Limb (tissue), 2 donors: ENCODE measurements around the gene NYAP1.

Experiments used
- DNase-seq, 2 donors: peaks; one replicate each; pipeline ENCODE4 v3.0.0-alpha.2; 2016; ENCODE audit errors: extremely low spot score in 2 of 2

Gene NYAP1

DNA sequence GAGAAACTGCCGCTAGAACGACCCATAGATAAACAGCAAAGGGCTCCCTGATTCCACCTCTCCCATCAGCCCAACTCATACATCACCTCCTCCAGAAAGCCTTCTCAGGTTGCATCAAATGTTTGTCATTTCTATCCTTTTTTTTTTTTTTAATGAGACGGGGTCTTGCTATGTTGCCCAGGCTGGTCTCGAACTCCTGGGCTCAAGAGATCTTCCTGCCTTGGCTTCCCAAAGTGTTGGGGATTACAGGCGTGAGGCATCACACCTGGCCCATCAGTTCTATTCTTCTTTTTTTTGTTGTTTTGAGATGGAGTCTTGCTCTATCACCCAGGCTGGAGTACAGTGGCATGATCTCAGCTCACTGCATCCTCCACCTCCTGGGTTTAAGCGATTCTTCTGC, 26.7 kb upstream of the NYAP1 start:
- no peak for DNase-seq

DNA sequence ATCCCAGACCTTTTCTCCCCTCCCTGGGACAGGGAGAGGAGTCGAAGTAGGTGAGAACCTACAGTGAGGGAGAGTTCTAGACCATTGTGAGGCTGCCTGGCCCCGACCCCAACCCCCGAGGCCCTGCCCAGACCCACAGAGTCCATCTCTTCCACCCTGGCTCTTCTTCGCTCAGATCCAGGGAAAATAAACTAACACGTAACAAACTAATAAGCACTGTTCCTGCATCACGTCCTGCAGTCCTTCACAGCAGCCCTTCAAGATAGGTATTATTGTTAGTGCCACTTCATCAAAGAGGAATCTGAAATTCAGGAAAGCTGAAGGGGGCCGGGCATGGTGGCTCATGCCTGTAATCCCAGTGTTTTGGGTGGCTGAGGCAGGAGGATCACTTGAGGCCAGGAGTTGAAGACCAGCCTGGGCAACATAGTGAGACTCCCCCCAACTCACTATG, 19.5 kb upstream of the NYAP1 start, which contains the start of gene SPACDR:
TSS of gene SPACDR (minus strand) at position 51 of the 451 bp plus-strand sequence. CDS start 235 bp downstream, outside the sequence.
- DNase-seq, result no peak

DNA sequence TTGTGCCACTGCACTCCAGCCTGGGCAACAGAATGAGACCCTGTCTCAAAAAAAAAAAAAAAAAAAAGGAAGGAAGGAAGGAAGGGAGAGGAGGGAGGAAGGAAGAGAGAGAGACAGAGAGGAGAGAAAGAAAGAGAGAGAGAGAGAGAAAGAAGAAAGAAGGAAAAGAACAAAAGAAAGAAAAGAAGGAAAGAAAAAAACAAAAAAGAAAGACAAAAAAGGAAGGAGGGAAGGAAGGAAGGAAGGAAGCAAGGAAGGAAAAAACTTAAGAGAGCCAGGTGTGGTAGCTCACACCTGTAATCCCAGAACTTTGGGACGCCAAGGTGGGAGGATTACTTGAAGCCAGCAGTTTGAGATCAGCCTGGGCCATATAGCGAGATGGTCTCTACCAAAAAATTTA, 18.9 kb upstream of the NYAP1 start:
- DNase-seq, result no peak

DNA sequence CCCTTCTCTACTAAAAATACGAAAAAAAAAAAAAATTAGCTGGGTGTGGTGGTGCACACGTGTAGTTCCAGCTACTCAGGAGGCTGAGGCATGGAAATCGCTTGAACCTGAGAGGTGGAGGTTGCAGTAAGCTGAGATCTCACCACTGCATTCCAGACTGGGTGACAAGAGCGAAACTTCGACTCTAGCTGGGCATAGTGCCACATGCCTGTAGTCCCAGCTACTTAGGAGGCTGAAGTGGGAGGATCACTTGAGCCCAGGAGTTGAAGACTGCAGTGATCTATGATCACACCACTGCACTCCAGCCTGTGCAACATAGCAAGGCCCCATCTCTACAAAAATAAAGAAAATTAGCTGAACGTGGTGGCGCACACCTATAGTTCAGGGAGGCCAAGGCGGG, 18.4 kb upstream of the NYAP1 start:
- no peak for DNase-seq

DNA sequence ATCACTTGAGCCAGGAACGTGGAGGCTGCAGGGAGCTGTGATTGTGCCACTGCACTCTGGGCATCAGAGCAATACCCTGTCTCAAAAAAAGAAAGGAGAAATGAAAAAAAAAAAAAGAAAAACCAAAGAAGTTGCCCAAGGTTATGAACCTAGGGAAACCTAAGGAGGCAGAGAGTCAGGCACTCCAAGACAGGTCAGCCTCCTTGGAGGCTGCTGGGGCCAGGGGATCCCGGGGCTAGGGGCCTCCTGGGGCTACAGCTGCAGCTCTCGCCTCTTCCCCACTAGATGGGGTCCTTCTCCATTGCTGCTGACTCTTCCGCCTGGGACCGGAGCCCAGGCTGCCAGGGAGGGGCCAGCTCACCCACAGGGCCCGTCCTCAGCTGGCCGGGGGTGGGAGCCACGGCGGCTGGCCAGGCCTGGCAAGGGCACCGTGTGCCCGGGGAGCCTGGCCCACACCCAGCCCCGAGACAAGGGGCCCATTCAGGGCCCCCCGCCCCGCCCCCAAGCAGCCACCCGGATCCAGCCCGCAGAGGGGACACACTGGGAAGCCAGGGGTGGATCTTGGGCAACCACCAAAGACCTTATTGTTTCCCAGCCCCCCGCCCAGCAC, 17.9 kb upstream of the NYAP1 start:
- peak; percentile 82 to 88 for DNase-seq

DNA sequence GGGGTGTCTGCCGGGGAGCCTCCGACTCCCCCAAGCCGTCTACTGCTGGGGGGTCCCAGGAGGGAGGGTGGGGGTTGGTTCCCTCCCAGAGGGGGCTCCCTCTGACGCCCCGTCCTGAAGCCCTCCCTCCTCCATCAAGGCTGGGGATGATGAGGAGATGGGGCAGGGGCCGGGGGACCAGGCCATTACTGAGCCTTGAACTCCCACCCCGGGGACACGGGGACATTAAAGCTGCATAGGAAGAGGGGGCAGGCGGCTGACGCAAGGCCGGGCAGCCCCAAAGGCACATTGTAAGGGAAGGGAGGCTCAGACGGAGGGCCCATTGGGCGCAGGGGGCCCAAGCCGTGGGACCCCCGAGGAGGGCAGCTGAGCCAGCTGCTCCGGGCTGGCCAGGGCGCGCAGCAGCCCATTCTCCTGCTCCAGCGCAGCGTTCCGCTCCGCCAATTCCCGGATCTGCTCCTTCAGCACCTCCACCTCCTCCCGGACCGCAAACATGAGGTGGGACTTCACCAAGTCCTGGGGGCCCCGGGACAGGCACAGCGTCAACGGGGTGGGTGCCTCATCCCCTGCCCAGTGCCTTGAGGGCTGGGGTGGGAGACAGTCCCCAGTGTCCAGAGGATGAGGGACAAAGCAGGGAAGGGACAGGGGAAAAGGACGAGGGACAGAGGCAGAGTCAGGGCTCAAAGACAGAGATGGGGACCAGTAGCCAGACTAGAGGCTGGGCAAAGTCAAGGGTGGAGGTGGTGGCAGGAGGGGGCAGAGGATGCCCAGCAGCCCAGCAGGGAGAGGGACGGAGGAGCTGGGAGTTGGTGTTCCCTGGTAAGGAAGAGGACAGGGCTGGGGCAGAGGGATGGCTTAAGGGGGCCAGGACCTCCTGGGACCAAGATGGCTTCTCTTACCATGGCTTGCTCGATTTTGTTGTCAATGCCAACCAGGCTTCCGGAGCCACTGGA, 16.8 kb upstream of the NYAP1 start:
- DNase-seq, result no peak

DNA sequence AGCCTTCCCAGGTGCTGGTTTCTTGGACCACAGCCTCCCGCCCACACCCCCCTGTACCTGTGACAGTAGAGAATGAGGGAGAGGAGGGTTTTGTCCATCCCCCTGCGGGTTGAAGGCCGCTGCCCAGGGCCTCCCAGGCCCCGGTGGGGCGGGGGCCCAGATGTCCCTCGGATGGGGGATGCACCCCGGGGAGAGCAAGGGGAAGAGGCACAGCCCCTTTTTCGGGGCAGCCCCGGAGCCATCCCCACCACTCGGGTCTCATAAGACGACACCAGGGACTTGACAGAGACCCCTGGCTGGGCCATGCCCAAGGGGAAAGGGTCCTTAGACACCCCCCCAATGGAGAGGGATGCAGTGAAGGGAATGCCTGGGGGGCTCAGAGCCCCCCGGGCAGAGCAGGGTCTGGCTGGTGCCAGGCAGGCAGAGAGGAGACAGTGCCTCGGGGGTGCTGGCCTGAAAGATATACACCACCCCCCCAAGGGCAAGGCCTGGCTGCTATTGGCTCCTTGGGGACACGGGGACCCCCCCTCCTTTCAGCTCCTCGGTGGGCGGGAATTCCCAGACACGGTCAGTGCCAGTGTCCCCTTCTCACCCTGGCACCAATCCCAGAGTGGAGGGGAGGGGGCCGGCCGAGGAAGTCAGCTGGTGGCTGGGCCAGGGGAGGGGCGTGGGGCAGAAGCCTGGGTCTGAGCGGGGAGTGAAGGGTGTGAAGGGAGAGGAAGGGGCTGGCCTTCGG, 15.9 kb upstream of the NYAP1 start:
- DNase-seq, result peak in 1 of 2 donors; percentile 74

DNA sequence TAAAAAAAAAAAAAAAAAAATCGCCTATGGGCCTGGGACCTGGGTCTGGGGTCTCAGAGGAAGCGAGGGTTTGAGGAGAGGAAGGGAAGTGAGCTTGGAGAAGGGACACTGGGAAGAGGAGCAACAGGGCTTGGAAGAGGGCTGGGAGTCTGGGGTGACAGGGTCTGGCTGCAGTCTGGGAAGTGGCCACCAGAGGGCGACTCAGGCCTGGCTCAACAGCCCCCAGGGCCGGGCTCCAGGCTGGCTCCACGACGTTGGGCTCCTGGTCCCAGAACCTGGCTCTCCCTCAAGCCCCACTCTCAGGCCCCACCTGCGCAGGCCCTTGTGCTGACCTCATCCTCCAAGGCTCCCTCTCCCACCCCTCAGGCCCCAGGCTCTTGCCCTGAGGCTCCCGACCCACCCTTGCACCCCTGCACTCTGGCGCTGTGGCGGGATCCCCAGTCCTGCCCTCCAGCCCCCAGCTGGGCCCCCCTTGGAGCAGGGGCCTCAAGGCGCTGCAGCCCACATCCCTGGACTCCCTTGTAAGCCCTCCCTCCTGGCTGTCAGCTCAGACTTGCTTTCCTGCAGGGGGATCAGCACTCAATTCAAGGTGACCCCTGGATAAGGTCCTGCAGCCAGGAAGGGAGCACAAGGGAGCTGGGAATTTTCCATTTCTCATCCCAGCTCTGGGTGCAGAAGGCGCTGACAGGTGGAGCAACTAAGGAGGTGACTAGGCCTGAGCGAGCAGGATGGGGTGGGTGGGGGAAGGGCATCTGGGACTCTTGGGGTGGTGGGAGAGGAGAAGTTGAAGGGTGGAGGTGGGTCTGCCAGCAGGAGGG, 14.3 kb upstream of the NYAP1 start:
- peak; percentile 77 to 93 for DNase-seq

DNA sequence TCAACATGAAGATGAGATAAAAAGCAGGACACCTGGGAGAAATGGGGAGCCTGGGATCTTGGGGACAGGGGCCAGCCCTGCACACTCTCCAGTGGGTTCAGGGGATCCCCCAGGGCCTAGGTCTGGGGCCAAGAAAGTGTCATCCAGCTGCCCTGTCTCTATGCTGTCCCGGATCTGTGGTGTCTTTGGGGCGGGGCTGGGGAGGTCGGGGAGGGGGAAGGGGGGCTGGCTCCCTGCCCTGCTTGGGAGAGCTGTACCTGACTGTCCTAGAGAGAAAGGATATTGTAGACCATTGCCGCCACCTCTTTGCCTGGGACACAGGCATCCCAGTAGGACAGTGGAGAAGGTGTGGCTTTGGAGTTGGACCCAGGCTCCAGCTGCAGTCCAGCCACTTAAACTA, 12.7 kb upstream of the NYAP1 start:
- no peak for DNase-seq

DNA sequence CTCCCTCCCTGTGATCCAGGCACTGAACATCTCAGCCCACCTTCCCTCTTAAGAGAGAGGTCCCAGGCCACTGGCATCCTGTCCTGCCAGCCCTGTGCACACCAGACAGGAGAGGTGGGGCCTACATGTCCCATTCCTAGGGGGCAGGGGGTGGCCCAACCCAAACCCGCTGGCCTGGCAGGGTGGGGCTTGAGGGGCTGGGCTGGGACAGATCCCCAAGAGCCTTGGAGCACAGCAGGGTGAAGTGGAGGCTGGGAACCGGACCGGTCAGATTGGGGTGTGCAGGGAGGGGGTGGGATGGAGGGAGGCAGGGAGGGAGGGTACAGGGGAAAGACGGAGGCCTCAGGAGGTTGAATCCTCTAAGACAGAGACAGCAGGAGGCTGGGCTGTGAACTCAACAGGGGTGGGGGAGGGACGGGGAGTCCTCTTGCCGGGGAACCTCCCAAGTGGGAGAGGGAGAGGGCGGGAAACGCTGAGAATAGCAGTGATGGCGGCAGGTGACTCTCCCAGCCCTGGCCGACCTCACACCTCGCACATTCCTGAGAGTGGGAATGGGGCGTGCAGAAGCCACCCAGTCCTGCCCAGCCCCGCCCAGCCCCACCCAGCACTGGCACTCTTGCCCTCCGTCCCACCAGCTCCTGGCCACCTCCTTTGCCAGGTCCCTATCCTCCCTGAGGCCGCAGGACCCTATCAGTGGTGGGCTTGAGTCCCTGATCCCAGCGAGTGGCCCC, 11.4 kb upstream of the NYAP1 start:
- no peak for DNase-seq

DNA sequence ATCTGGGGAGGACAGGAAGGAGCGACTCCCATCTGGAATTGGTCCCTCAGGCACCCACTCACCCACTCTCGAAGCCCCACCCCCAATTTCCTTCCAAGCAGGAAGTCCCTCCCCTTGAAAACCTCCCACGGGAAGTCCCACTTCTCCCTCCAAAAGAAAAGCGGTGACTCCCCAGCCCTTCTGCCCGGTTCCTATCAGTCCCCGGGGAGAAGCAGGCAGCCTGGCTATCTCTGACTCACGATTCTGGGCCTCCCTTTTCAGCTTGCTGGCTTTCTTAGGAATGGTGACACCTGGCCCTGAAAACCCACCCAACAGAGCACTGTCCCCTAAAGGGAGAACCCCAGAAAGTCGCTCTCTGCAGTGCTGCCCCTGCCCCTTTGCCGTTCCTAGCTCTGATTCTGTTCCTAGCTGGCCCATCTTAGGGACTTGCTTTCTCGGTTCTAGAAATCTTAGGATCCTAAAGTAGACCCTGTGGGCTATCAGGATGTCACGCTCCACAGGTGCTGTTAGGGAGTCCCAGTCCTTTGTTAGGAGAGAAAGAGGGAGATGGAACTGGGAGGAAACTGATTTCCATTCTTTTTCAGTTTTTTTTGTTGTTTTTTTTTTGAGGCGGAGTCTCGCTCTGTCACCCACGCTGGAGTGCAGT, 10.8 kb upstream of the NYAP1 start:
- DNase-seq, result no peak

DNA sequence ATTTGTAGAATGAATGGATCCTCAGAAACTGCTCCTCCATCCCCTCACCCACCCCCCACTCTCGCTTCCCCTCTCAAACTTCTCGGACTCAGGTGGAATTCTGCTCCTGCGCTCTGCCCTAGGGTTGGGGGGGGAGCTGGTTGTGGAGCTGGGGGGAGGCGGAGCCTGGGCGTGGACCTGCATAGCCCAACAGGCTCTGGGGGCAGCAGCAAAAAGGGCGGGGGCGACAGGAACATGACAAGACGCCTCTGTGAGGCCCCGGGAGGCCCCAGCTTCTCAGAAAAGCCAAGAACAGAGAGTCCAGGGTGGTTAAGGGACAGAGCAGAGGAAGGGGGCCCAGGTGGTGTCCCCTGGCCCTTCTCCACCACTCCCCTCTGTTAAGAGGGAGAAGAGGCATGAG, 8.2 kb upstream of the NYAP1 start:
- no peak for DNase-seq

DNA sequence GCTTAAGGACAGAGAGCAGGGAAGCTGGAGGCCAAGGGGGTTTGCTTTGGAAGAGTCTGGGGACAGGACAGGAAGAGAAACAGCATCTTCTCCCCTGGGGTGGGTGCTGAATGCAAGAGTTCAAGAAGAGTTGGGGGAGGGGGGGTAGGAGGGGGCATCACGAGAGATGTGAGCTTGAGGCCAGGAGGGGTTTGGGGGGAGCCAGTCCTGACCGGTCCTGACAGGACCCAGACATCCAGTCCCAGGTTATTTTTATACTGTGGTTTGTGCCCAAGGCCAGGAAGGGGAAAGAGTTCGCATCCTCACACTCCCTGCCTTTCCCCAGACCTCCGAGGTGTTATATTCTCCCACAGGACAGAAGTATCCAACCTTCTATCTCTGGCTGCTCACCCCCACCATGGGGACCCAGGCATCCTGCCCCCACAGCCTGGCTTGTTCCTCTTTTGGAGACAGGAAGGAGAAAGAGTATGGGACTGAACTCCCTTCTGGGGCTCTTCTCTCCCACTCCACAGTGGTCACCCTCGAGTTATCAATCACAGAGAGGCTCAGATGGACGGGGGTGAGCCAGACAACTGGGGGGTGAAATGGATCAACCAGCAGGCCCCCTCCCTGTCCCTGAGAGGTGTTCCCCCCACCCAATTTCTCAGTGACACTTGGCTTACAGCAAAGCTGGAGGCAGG, 7.5 kb upstream of the NYAP1 start:
- no peak for DNase-seq

DNA sequence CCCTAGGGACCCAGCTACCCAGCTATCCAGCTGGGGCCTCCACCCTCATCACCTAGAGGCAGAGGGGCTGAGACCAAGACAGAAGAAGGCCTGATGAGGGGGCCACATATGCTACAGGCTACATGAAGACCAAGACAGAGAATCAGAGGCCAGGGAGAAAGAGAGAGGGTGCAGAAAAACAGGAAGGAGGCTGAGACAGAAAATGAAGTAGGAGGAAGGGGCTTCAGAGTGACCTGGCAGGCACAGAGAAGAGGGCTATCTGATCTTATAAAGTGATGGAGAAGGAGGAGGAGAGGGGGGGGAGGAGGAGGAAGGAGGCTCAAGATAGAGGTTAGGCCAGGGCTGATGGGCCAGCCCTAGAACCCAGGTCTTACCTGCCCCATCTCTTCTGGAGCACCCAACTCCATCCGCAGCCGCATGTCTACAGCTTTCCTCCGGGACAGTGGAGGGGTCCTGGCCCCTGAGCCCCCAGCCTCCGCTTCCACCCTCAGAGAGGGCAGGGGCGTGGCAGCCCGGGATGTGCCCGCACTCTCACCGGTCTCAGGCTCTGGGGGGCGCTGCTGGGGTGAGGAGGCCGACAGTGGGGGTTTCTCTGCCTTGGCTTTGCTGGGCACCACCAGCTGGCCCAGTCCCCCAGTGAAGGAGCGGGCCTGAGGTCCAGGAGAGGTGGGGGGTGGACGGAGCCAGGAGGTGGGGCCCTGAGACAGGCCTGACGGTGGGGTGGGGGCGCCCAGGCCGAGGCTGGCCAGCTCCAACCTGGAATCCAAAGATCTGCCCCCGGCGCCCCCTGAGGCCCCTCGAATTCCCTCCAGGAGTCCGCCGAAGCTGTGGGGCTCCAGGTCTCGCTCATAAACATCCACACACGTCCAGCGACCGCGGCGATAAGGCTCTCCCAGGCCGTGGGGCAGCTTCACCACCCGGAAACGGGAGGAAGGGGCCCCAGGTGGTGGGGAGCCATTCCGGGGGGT, 6.5 kb upstream of the NYAP1 start:
- no peak for DNase-seq

DNA sequence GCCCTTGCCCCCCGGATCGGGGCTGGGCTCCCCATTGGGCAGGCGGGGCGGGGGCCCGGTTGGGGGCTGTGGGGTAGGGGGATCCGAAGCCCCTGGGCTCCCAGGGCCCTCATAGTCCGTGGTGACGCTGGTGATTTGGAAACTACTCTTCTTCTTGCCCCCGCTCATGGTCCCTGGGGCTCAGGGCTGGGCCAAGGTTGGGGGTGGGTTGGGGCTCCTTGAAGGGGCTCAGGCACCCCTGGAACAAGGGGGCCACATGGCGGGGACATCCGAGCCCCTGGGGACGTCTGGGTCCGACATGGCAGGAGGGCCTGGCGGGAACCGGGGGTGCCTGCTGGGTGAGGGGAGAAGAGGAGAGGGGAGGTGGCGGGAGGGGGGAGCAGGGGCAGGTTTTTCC, 5.9 kb upstream of the NYAP1 start:
- no peak for DNase-seq

DNA sequence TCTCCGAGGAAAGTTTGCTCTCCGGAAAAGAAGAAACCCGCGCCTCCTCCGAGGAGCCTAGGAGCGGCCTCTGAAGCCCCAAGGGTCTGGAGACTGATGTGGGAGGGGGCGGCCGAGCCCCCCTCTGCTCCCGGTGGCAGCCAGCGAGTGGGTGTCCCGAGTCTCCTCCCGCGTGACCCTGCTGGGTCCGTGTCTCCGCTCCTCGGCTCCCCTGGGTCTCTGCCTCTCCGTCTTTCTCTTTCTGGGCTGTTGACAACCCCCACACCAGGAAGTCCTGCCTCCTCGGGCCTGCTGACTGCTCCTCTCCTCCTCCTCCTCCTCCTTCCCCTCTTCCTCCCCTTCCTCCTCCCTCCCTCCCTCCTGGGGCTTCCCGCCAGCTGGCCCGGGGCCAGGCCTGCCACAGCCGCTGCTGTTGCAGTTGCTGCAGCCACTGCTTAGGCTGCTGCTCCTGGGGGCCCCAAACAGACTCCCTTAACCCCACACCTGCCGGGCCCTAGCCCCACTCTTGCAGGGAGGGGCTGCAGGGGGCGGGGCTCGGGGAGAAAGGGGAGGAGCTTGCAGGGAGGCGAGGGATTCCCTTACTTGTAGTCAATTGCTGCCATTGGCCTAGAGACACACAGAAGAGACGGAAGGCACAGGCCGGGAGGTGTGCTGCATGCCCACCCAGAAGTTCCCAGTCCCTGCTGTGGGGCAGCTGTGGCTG, 4.6 kb upstream of the NYAP1 start, which contains the start of gene TSC22D4:
TSS of gene TSC22D4 (minus strand) at position 257 of the 703 bp plus-strand sequence. CDS start 1,176 bp downstream, outside the sequence.
- peak; percentile 93 to 99 for DNase-seq

DNA sequence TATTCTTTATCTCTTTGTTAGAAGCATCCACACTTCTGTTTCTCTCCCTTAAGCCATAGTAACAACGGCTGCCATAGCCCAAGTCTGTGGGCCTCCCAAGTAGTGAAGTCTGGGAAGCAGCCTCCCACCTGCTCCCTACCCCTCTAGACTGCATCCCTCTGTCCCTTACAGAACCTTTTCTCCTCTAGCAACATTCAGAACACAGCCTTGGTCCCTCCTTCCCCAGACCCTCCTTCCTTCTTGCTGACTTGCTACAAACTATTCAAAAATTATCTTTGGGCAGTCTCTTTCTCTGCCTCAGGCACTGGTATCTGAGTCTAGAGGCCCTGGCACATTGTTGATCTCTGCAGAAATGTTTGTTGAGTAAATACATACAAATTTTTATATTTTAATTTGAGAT, 2.3 kb upstream of the NYAP1 start:
- no peak for DNase-seq

DNA sequence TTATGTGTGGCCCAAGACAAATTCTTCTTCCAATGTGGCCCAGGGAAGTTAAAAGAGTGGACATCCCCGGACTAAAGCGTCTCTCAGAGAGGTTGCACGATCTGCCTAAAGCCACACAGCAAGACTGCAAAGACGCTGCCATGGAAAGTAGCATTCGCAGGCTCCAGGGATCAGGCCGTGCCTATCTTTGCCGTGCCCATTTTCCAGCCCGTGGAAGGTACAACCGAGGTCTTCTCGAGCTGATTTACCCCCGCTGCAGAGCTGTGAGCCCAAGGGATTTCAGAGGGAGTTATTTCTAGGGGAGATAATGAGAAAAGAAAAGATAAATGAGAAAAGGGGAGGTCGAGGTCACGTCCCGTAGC, 1.0 kb upstream of the NYAP1 start:
- DNase-seq, result no peak
